Measurements from ENCODE around the gene HAP1. TPM values are rescaled to one million over a fixed set of nuclear protein-coding genes. Genes with fewer than 3 reads are reported as not detected.
"Not testable (repeated sequence)": the region's sequence is repeated elsewhere in the genome, so short reads cannot be mapped to it uniquely, and the experiment has no call there.

The HAP1 gene
- total RNA-seq, 1 experiment from 2014 or later: 2.5 TPM

DNA sequence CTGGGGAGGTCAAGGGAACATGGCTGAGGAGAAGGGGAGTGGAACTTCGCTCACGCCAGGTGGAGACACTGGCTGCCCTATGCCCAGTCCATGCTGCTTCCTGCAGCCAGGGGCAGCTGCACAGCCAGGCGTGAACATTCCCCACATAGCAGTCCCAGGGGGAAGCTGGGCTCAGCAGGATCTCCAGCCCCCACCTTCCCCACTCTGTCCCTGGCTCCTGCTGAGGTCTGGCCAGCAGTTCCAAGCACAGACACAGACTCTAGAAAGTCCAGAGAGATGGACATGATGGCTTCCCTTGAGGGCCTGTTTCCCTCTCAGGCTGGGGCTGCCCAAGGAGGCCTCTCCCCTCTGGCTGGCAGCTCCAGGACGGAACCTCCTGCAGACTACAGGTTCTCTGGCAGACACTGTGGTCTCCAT, 42.7 kb upstream of the HAP1 start:
- Histone ChIP-seq H2BK15ac (ENCODE audit: low read depth, low read length) (no peak overlapping the region), H4K20me1 (ENCODE audit: control insufficient read depth, insufficient read depth, insufficient read length) (no peaks in the 10 kb centered on the region), H2BK20ac (ENCODE audit: low read depth, low read length, poor library complexity, severe bottlenecking) (no peak overlapping the region), H3K4me2 (ENCODE audit: insufficient read depth, insufficient read length, low read length) (no peak overlapping the region), H3K14ac (ENCODE audit: insufficient read depth, low read length) (no peak overlapping the region), H3K4me1 (ENCODE audit: insufficient read depth, low read length) (peaks cover 2% of the 10 kb centered on the region; the same call in 1 of the 2 replicates), H3K79me2 (ENCODE audit: insufficient read depth, low read length) (no peaks in the 10 kb centered on the region; the same call in 1 of the 2 replicates), H3K56ac (ENCODE audit: insufficient read length, low read depth, low read length) (no peak overlapping the region), H3K18ac (ENCODE audit: insufficient read length, low read depth, low read length) (no peak overlapping the region), H3K9ac (ENCODE audit: extremely low read depth, insufficient read length, low read length) (no peak overlapping the region), H2AFZ (ENCODE audit: low read length) (no peak overlapping the region), H4K5ac (ENCODE audit: insufficient read length, low read depth, low read length) (no peak overlapping the region), H3K4ac (ENCODE audit: low read depth, low read length) (no peak overlapping the region), H3K23me2 (ENCODE audit: insufficient read length, low read depth, low read length, poor library complexity, severe bottlenecking) (no peaks in the 10 kb centered on the region), H2BK12ac (ENCODE audit: insufficient read length, low read depth, low read length) (no peak overlapping the region), H3T11ph (ENCODE audit: low read length) (no peak overlapping the region), H2BK5ac (ENCODE audit: insufficient read length, low read length) (no peak overlapping the region), H4K8ac (replicated peaks; ENCODE audit: insufficient read length, low read depth, low read length) (no peak overlapping the region), H3K79me1 (ENCODE audit: insufficient read depth, low read depth, low read length, poor library complexity, severe bottlenecking) (no peaks in the 10 kb centered on the region), H2BK120ac (ENCODE audit: low read depth, low read length, poor library complexity, severe bottlenecking) (no peak overlapping the region), H4K91ac (ENCODE audit: insufficient read length, low read depth, low read length) (no peak overlapping the region), H3K27ac (ENCODE audit: insufficient read length, low read depth, low read length) (no peak overlapping the region), H3K23ac (ENCODE audit: insufficient read length, low read depth, low read length) (no peak overlapping the region), H3K27me3 (ENCODE audit: insufficient read depth, low read length) (no peaks in the 10 kb centered on the region), H2AK5ac (ENCODE audit: insufficient read length, low read length) (no peak overlapping the region), H3K9me3 (ENCODE audit: control insufficient read depth, low read depth, low read length) (no peaks in the 10 kb centered on the region)
- Mint-ChIP-seq H3K27me3 (ENCODE audit: low read depth) (no peaks in the 10 kb centered on the region), H3K4me3 (no peak overlapping the region), H3K27ac (peak overlapping the region in 1 of 3 experiments; percentile 31; a peak in 2 of 7 replicates), H3K4me1 (peaks cover 57 to 65% of the 10 kb centered on the region in 2 experiments), H3K9me3 (no peaks in the 10 kb centered on the region), H3K36me3 (ENCODE audit: insufficient read depth in 1 of 3, low read depth in 3 of 3) (peaks cover 5 to 19% (median 14%) of the 10 kb centered on the region in 3 experiments)
- DNase-seq: peak; percentile 77
- no CpG with 5 or more reads among the region's 4 CpGs for WGBS (ENCODE audit: extremely low coverage, insufficient read length, low lambda C conversion rate)
- TF ChIP-seq CTCF (conservative IDR thresholded peaks at IDR 0.05): no peak

- H4K91ac ChIP-seq (ENCODE audit: insufficient read length, low read depth, low read length); H2AFZ ChIP-seq (ENCODE audit: low read length); H3K79me2 ChIP-seq (ENCODE audit: insufficient read depth, low read length); H3K4ac ChIP-seq (ENCODE audit: low read depth, low read length); H3T11ph ChIP-seq (ENCODE audit: low read length); H3K18ac ChIP-seq (ENCODE audit: insufficient read length, low read depth, low read length); H3K27ac ChIP-seq (ENCODE audit: insufficient read length, low read depth, low read length); H3K4me1 ChIP-seq (ENCODE audit: insufficient read depth, low read length); H2BK5ac ChIP-seq (ENCODE audit: insufficient read length, low read length); H3K9ac ChIP-seq (ENCODE audit: extremely low read depth, insufficient read length, low read length); H4K20me1 ChIP-seq (ENCODE audit: control insufficient read depth, insufficient read depth, insufficient read length); H2BK20ac ChIP-seq (ENCODE audit: low read depth, low read length, poor library complexity, severe bottlenecking); H3K27me3 ChIP-seq (ENCODE audit: insufficient read depth, low read length); H4K5ac ChIP-seq (ENCODE audit: insufficient read length, low read depth, low read length); H3K23me2 ChIP-seq (ENCODE audit: insufficient read length, low read depth, low read length, poor library complexity, severe bottlenecking); H3K9me3 Mint-ChIP-seq; H2BK15ac ChIP-seq (ENCODE audit: low read depth, low read length); H2AK5ac ChIP-seq (ENCODE audit: insufficient read length, low read length); H3K79me1 ChIP-seq (ENCODE audit: insufficient read depth, low read depth, low read length, poor library complexity, severe bottlenecking); H3K4me2 ChIP-seq (ENCODE audit: insufficient read depth, insufficient read length, low read length); H3K9me3 ChIP-seq (ENCODE audit: control insufficient read depth, low read depth, low read length); H2BK120ac ChIP-seq (ENCODE audit: low read depth, low read length, poor library complexity, severe bottlenecking); H3K56ac ChIP-seq (ENCODE audit: insufficient read length, low read depth, low read length); H3K23ac ChIP-seq (ENCODE audit: insufficient read length, low read depth, low read length); H2BK12ac ChIP-seq (ENCODE audit: insufficient read length, low read depth, low read length); H3K27me3 Mint-ChIP-seq (ENCODE audit: low read depth); H4K8ac ChIP-seq (replicated peaks; ENCODE audit: insufficient read length, low read depth, low read length): not testable (repeated sequence)
- H3K14ac ChIP-seq (ENCODE audit: insufficient read depth, low read length): peak overlapping the region; percentile 38; the same call in 1 of the 2 replicates
- H3K27ac Mint-ChIP-seq: peak overlapping the region; percentile 21 to 96 (median 95); a peak in 6 of 7 replicates
- H3K4me1 Mint-ChIP-seq: peaks cover 53 to 63% of the 10 kb centered on the region in 2 experiments
- DNase-seq: peak; percentile 66
- H3K4me3 Mint-ChIP-seq: peak overlapping the region in 1 of 2 experiments; percentile 29; a peak in 1 of 5 replicates
- H3K36me3 Mint-ChIP-seq (ENCODE audit: insufficient read depth in 1 of 3, low read depth in 3 of 3): peaks cover 4 to 16% (median 10%) of the 10 kb centered on the region in 3 experiments
- no CpG with 5 or more reads among the region's 14 CpGs for WGBS (ENCODE audit: extremely low coverage, insufficient read length, low lambda C conversion rate)
Observed at GRCh38 chr17:41776262-41776900, 41.9 kb upstream of the HAP1 start.
